H1 (cell line): ENCODE results near the gene OR5D18. TPM values are rescaled to one million over a fixed set of nuclear protein-coding genes. Genes with fewer than 3 reads are reported as not detected.

Experiments
- CTCF ChIA-PET: fragments of 300-600 bp; sonication (Branson Sonifier 250); formaldehyde crosslinking; loops from one replicate; lab custom pipeline; 2021; ENCODE audit not compliant: partially characterized antibody; lab: Charles Lee
- POLR2A ChIA-PET: fragments of 300-600 bp; sonication (Branson Sonifier 250); formaldehyde crosslinking; loops from one replicate; lab custom pipeline; 2021; ENCODE audit warnings: inconsistent platforms; ENCODE audit not compliant: partially characterized antibody; lab: Charles Lee
- DNase-seq, 2 experiments: peaks; one replicate each; pipeline versions ENCODE4 v3.0.0 to v3.0.0-alpha.2; 2010 to 2022; ENCODE audit warnings: low spot score in 2 of 2, low read depth in 1 of 2, mixed read lengths in 1 of 2
- FAIRE-seq: peaks from 2 replicates; lab custom pipeline; 2011; peaks lifted over from hg19 to GRCh38; lab: Jason Lieb, UNC
- H2AFZ ChIP-seq: 2 replicates; pipeline ENCODE4 v1.8.1; 2012; ENCODE audit warnings: low read length, inconsistent platforms
- H2AK5ac ChIP-seq: 2 replicates; pipeline ENCODE4 v1.6.1; 2013; ENCODE audit warnings: low read depth, low read length
- H2BK120ac ChIP-seq: replicated peaks from 2 replicates; pipeline ENCODE3; 2013; ENCODE audit warnings: low read depth, low read length, inconsistent platforms
- H2BK12ac ChIP-seq: 2 replicates; pipeline ENCODE4 v1.6.1; 2013; ENCODE audit warnings: low read depth, low read length
- H2BK15ac ChIP-seq: 2 replicates; pipeline ENCODE4 v1.6.1; 2013; ENCODE audit warnings: low read length
- H2BK20ac ChIP-seq: 2 replicates; pipeline ENCODE4 v1.6.1; 2013; ENCODE audit warnings: low read length
- H2BK5ac ChIP-seq: 2 replicates; pipeline ENCODE4 v1.6.1; 2013; ENCODE audit warnings: low read depth, low read length
- H3K14ac ChIP-seq: 2 replicates; pipeline ENCODE4 v1.6.1; 2013; ENCODE audit warnings: inconsistent platforms; ENCODE audit not compliant: insufficient read length
- H3K18ac ChIP-seq: 2 replicates; pipeline ENCODE4 v1.6.1; 2013; ENCODE audit warnings: low read length; ENCODE audit errors: extremely low read depth
- H3K23ac ChIP-seq: 2 replicates; pipeline ENCODE4 v1.6.1; 2013; ENCODE audit warnings: inconsistent platforms; ENCODE audit not compliant: insufficient read length
- H3K23me2 ChIP-seq: 2 replicates; pipeline ENCODE4 v1.6.1; 2013; ENCODE audit warnings: low read depth, low read length
- H3K27ac ChIP-seq: 2 replicates; pipeline ENCODE4 v1.6.1; 2011; ENCODE audit warnings: low read depth, low read length, inconsistent platforms
- H3K27me3 ChIP-seq, 4 experiments: replicated peaks in 1 of 4; 1 replicate in 1 of 4; 2 replicates in 3 of 4; pipeline versions ENCODE4 v1.6.1 to v1.8.1; 2011 to 2013; ENCODE audit warnings: low read length in 3 of 4, mild to moderate bottlenecking in 3 of 4, inconsistent platforms in 2 of 4, mixed read lengths in 2 of 4, moderate library complexity in 1 of 4; ENCODE audit not compliant: control insufficient read depth in 3 of 4, insufficient read depth in 3 of 4; ENCODE audit errors: extremely low read depth in 1 of 4
- H3K36me3 ChIP-seq, 4 experiments: 2 replicates each; pipeline versions ENCODE4 v1.6.1 to v1.8.1; 2011 to 2013; ENCODE audit warnings: mild to moderate bottlenecking in 4 of 4, low read length in 3 of 4, moderate library complexity in 2 of 4, control low read depth in 1 of 4, inconsistent platforms in 1 of 4; ENCODE audit not compliant: insufficient read depth in 4 of 4, control insufficient read depth in 2 of 4
- H3K4ac ChIP-seq: replicated peaks from 2 replicates; pipeline ENCODE3; 2013; ENCODE audit warnings: low read length, low read depth, mixed read lengths, inconsistent platforms; ENCODE audit not compliant: insufficient read length
- H3K4me1 ChIP-seq, 4 experiments: replicated peaks in 1 of 4; 1 replicate in 1 of 4; 2 replicates in 3 of 4; pipeline versions ENCODE4 v1.6.1 to v1.8.1; 2011 to 2013; ENCODE audit warnings: low read length in 3 of 4, inconsistent platforms in 2 of 4, mixed read lengths in 1 of 4; ENCODE audit not compliant: insufficient read depth in 4 of 4, control insufficient read depth in 3 of 4
- H3K4me2 ChIP-seq, 2 experiments: 2 replicates each; pipeline versions ENCODE4 v1.6.1 to v1.8.1; 2011 to 2013; ENCODE audit warnings: low read depth in 2 of 2, low read length in 2 of 2, control low read depth in 1 of 2, inconsistent platforms in 1 of 2, mild to moderate bottlenecking in 1 of 2; ENCODE audit not compliant: insufficient read depth in 1 of 2
- H3K4me3 ChIP-seq, 4 experiments: fragments of 200-600, 300-600 bp in 1 of 4; sonication (generic), shearing (Covaris generic), sonication (Bioruptor Twin) in 1 of 4; 2 replicates each; pipeline versions ENCODE4 v1.5.1 to v1.8.1; 2011 to 2016; ENCODE audit warnings: low read length in 4 of 4, low read depth in 3 of 4, control low read depth in 2 of 4, inconsistent platforms in 2 of 4, mild to moderate bottlenecking in 2 of 4, mixed read lengths in 1 of 4, moderate library complexity in 1 of 4; ENCODE audit not compliant: insufficient read depth in 2 of 4; ENCODE audit errors: extremely low read depth in 1 of 4
- H3K56ac ChIP-seq: replicated peaks from 2 replicates; pipeline ENCODE3; 2013; ENCODE audit warnings: low read depth, mild to moderate bottlenecking, mixed read lengths, low read length, inconsistent platforms; ENCODE audit not compliant: insufficient read length
- H3K79me1 ChIP-seq: 2 replicates; pipeline ENCODE4 v1.6.1; 2013; ENCODE audit warnings: low read depth, low read length, control low read depth
- H3K79me2 ChIP-seq, 2 experiments: 2 replicates each; pipeline versions ENCODE4 v1.6.1 to v1.8.1; 2012 to 2013; ENCODE audit warnings: low read length in 2 of 2, mild to moderate bottlenecking in 2 of 2, inconsistent platforms in 1 of 2; ENCODE audit not compliant: insufficient read depth in 2 of 2, control insufficient read depth in 1 of 2
- H3K9ac ChIP-seq, 4 experiments: replicated peaks in 1 of 4; 1 replicate in 1 of 4; 2 replicates in 3 of 4; pipeline versions ENCODE4 v1.6.1 to v1.8.1; 2011 to 2013; ENCODE audit warnings: low read depth in 3 of 4, low read length in 3 of 4, control low read depth in 2 of 4, mild to moderate bottlenecking in 2 of 4, moderate library complexity in 2 of 4, inconsistent platforms in 1 of 4; ENCODE audit errors: extremely low read depth in 1 of 4
- H3K9me3 ChIP-seq, 2 experiments: 2 replicates each; pipeline versions ENCODE4 v1.6.1 to v1.8.1; 2012 to 2013; ENCODE audit warnings: mild to moderate bottlenecking in 2 of 2, moderate library complexity in 2 of 2, control low read depth in 1 of 2, inconsistent platforms in 1 of 2, low read depth in 1 of 2, low read length in 1 of 2, mixed read lengths in 1 of 2; ENCODE audit not compliant: insufficient read depth in 2 of 2
- H4K20me1 ChIP-seq, 2 experiments: replicated peaks in 1 of 2; 2 replicates each; pipeline versions ENCODE3 to v1.8.1; 2011 to 2013; ENCODE audit warnings: inconsistent platforms in 2 of 2, low read length in 2 of 2, mild to moderate bottlenecking in 1 of 2; ENCODE audit not compliant: insufficient read depth in 2 of 2, control insufficient read depth in 1 of 2
- H4K5ac ChIP-seq: 2 replicates; pipeline ENCODE4 v1.6.1; 2013; ENCODE audit warnings: low read length, low read depth, mixed read lengths, inconsistent platforms; ENCODE audit not compliant: insufficient read length
- H4K8ac ChIP-seq: 2 replicates; pipeline ENCODE4 v1.8.0; 2013; ENCODE audit warnings: mild to moderate bottlenecking, moderate library complexity, low read length, inconsistent platforms; ENCODE audit not compliant: insufficient read depth; ENCODE audit errors: extremely low read depth
- H4K91ac ChIP-seq: replicated peaks from 2 replicates; pipeline ENCODE3; 2013; ENCODE audit warnings: low read length, mixed read lengths, inconsistent platforms; ENCODE audit not compliant: insufficient read length
- CBX5 ChIP-seq: fragments of 300-800, 300-1000 bp; sonication (generic); IDR thresholded peaks from 2 replicates; pipeline ENCODE4 v1.7.1; 2016; ENCODE audit warnings: antibody characterized with exemption, low read length, low read depth
- CEBPB ChIP-seq: IDR thresholded peaks from 2 replicates; pipeline ENCODE4 v1.6.1; 2012; ENCODE audit warnings: low read depth, low read length
- CHD2 ChIP-seq: IDR thresholded peaks from 2 replicates; pipeline ENCODE4 v1.6.1; 2012; ENCODE audit warnings: low read length, improper control_type of control experiment
- CTBP2 ChIP-seq: IDR thresholded peaks from 2 replicates; pipeline ENCODE4 v1.7.0; 2011; ENCODE audit warnings: borderline replicate concordance, mild to moderate bottlenecking, moderate library complexity, mixed read lengths, low read length; ENCODE audit not compliant: insufficient read depth, insufficient read length
- EP300 ChIP-seq, 2 experiments: IDR thresholded peaks; 1 replicate in 1 of 2; 2 replicates in 1 of 2; pipeline ENCODE4 v1.6.1; 2011 to 2012; ENCODE audit warnings: low read depth in 2 of 2, low read length in 2 of 2, mild to moderate bottlenecking in 2 of 2, borderline replicate concordance in 1 of 2, inconsistent platforms in 1 of 2, moderate library complexity in 1 of 2
- HDAC6 ChIP-seq: IDR thresholded peaks from one replicate; pipeline ENCODE4 v1.7.1; 2012; ENCODE audit warnings: low read depth, mild to moderate bottlenecking, inconsistent platforms, low read length, moderate library complexity
- JUN ChIP-seq: IDR thresholded peaks from 2 replicates; pipeline ENCODE4 v1.6.1; 2011; ENCODE audit warnings: low read depth, mild to moderate bottlenecking, improper control_type of control experiment, low read length
- KDM5A ChIP-seq: fragments of 200-600 bp; IDR thresholded peaks from 2 replicates; pipeline ENCODE4 v1.7.1; 2012; ENCODE audit warnings: mild to moderate bottlenecking, low read length, inconsistent platforms, mixed read lengths
- NANOG ChIP-seq: IDR thresholded peaks from 2 replicates; pipeline ENCODE4 v1.6.1; 2011; ENCODE audit warnings: low read length, low read depth, mild to moderate bottlenecking, inconsistent platforms; ENCODE audit not compliant: insufficient read depth, poor library complexity, severe bottlenecking
- RBBP5 ChIP-seq: IDR thresholded peaks from 2 replicates; pipeline ENCODE4 v1.7.1; 2012; ENCODE audit warnings: low read depth, mild to moderate bottlenecking, inconsistent platforms, low read length, moderate library complexity, borderline replicate concordance
- SIN3A ChIP-seq, 2 experiments: IDR thresholded peaks in 1 of 2; conservative IDR thresholded peaks in 1 of 2; 2 replicates each; pipeline ENCODE4 v1.6.1; 2011 to 2012; ENCODE audit warnings: low read length in 2 of 2, improper control_type of control experiment in 1 of 2, low read depth in 1 of 2, mild to moderate bottlenecking in 1 of 2
- SUZ12 ChIP-seq: fragments of 200-600 bp; sonication (generic); IDR thresholded peaks from 2 replicates; pipeline ENCODE4 v1.6.1; 2012; ENCODE audit warnings: mild to moderate bottlenecking, inconsistent platforms, low read length, moderate library complexity, mixed read lengths
- YY1 ChIP-seq: IDR thresholded peaks from 2 replicates; pipeline ENCODE4 v1.6.1; 2011; ENCODE audit warnings: low read depth, mild to moderate bottlenecking, low read length
- WGBS, 2 experiments: shearing (Covaris generic) in 1 of 2; methylation state at CpG; one replicate each; pipeline versions ENCODE4 v1.1.6 to v1.1.7; 2013 to 2015; ENCODE audit warnings: low lambda C conversion rate in 2 of 2, mixed read lengths in 2 of 2, inconsistent platforms in 1 of 2, low coverage in 1 of 2, missing lambda C conversion rate in 1 of 2; ENCODE audit not compliant: insufficient replicate concordance in 2 of 2, insufficient coverage in 1 of 2, insufficient read length in 1 of 2; ENCODE audit errors: extremely low coverage in 1 of 2, missing lambda C conversion rate in 1 of 2; 5-methylcytosine and 5-hydroxymethylcytosine counted together
- polyA plus RNA-seq, 7 experiments: library from polyadenylated mRNA; depleted of rRNA in 3 of 7; stranded (reverse) in 5 of 7; unstranded in 2 of 7; fragments of >200 nt in 5 of 7; fragments of 200-250 nt in 2 of 7; gene quantifications; 1 replicate in 5 of 7; 2 replicates in 1 of 7; 4 replicates in 1 of 7; pipeline versions ENCODE4 v1.2.1 to v1.2.3, GENCODE V29; 2011 to 2013; ENCODE audit warnings: missing spikeins in 2 of 7, mixed read lengths in 2 of 7
- total RNA-seq: library from RNA; stranded (reverse); fragmentation: NEBNext Ultra II Directional; extraction: Animal tissue kit (Norgen Biotek cat#: 25700); gene quantifications from 2 replicates; pipeline ENCODE4 v1.2.1, GENCODE V29; 2021
- TF ChIP-seq, protein P1 (sequence below): IDR thresholded peaks from 2 replicates; pipeline ENCODE4 v1.6.1; 2012; ENCODE audit warnings: inconsistent platforms

Gene OR5D18
- total and polyA plus RNA-seq, 2 of the 8 experiments (the other 6 are each of a cell fraction or from before 2014, with no cell fraction given), result not detected

DNA sequence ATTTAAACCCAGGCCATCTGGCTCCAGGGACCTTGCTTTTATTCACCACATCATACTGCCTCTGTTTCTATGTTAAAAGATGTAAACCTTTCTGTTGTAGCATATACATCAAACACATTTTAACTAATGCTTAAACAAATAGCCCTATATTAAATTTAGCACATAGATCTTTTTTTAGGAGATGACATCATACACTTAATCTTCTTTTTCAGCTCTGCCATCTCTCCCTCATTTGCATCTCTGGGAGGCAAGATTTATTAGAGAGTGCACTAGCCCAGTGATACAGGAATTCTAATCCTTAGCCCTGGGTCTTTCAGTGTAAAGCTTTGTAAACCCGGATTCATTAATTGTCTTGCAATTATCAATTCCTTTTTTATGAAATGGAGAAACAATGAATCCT is 32.7 kb downstream of the OR5D18 start:
- 78% methylated on average over 1 of the region's 1 CpG; no CpG with 5 or more reads in 1 of the 2 experiments for WGBS, 2 experiments
- H2BK12ac ChIP-seq, result no peak overlapping the region
- no peak overlapping the region for H3K4ac ChIP-seq
- no peak overlapping the region for H2BK120ac ChIP-seq
- H3K56ac ChIP-seq, result no peak overlapping the region
- ChIA-PET CTCF (no interaction called here), POLR2A (no interaction called here)
- H3K27me3 ChIP-seq, result no peaks in the 10 kb centered on the region
- H2AFZ ChIP-seq, result no peak overlapping the region
- H2BK5ac ChIP-seq, result no peak overlapping the region
- H4K20me1 ChIP-seq, result no peaks in the 10 kb centered on the region
- no peaks in the 10 kb centered on the region for H3K79me2 ChIP-seq
- H3K23me2 ChIP-seq, result peaks cover 1% of the 10 kb centered on the region; the same call in 1 of the 2 replicates
- H3K9ac ChIP-seq, result no peak overlapping the region
- no peaks in the 10 kb centered on the region for H3K4me1 ChIP-seq
- no peak overlapping the region for H2BK20ac ChIP-seq
- no peak overlapping the region for H3K14ac ChIP-seq
- H3K79me1 ChIP-seq, result no peaks in the 10 kb centered on the region
- no peak overlapping the region for H3K4me2 ChIP-seq
- no peak overlapping the region for H3K27ac ChIP-seq
- no peak overlapping the region for H4K91ac ChIP-seq
- DNase-seq, result no peak
- H3K4me3 ChIP-seq, result no peak overlapping the region
- H3K9me3 ChIP-seq, result peaks cover 36 to 43% of the 10 kb centered on the region in 2 experiments
- H2AK5ac ChIP-seq, result no peak overlapping the region
- no peak overlapping the region for H2BK15ac ChIP-seq
- no peak for FAIRE-seq
- no peak overlapping the region for H3K18ac ChIP-seq
- H3K36me3 ChIP-seq, result no peaks in the 10 kb centered on the region
- H3K23ac ChIP-seq, result no peak overlapping the region
- H4K5ac ChIP-seq, result no peak overlapping the region
- H4K8ac ChIP-seq, result no peak overlapping the region
- TF ChIP-seq HDAC6 (no peak), RBBP5 (no peak), CTBP2 (no peak), EP300 (IDR thresholded peaks at IDR 0.05; ENCODE audit: borderline replicate concordance in 1 of 2, low read depth in 2 of 2, low read length in 2 of 2) (no peak), CEBPB (no peak), NANOG (no peak), SUZ12 (no peak), CHD2 (no peak), YY1 (no peak), KDM5A (no peak), SIN3A (conservative IDR thresholded peaks at IDR 0.05 in 1 of 2, IDR thresholded peaks at IDR 0.05 in 1 of 2; ENCODE audit: low read depth in 1 of 2, low read length in 2 of 2) (no peak), JUN (no peak), CBX5 (no peak)
- TF ChIP-seq, protein P1, sequence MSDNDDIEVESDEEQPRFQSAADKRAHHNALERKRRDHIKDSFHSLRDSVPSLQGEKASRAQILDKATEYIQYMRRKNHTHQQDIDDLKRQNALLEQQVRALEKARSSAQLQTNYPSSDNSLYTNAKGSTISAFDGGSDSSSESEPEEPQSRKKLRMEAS, result no peak
